DND-41 (cell line): ENCODE results near the gene MAZ.

Source experiments
- CTCF ChIP-seq: IDR thresholded peaks from 2 replicates; pipeline ENCODE4 v1.5.1; 2012; ENCODE audit warnings: borderline replicate concordance, low read length, moderate library complexity, mild to moderate bottlenecking; ENCODE audit not compliant: poor library complexity, severe bottlenecking; ENCODE audit errors: extremely low read depth
- EZH2 ChIP-seq: IDR thresholded peaks from 3 replicates; pipeline ENCODE4 v1.6.1; 2012; ENCODE audit warnings: borderline replicate concordance, low read depth, mild to moderate bottlenecking, moderate library complexity, low read length, inconsistent platforms; ENCODE audit not compliant: severe bottlenecking

- TF ChIP-seq CTCF = no peak
- no peak for TF ChIP-seq EZH2
These were observed 12.1 kb upstream of the MAZ start for GRCh38 chr16:29794231-29794710.
